A549 (cell line): Measurements from ENCODE around the gene GTF3A. TPM values are rescaled to one million over a fixed set of nuclear protein-coding genes. Genes with fewer than 3 reads are reported as not detected.

Experiments
- ATAC-seq, 2 experiments: fragments of 200-7000 bp in 1 of 2; fragments of >200 bp in 1 of 2; cut with Nextera tagmentation in 1 of 2; cut with Tn5 transposase in 1 of 2; 3 replicates each; pipeline versions ENCODE4 v1.8.0 to v1.9.1; 2018 to 2020; ENCODE audit warnings: mild to moderate bottlenecking in 1 of 2, moderate library complexity in 1 of 2
- CTCF ChIA-PET: fragments of 300-600 bp; sonication (Branson Sonifier 250); formaldehyde crosslinking; extraction: SDS; loops from one replicate; lab custom pipeline; 2021; ENCODE audit warnings: antibody characterized with exemption, inconsistent platforms; lab: Yijun Ruan, JAX
- POLR2A ChIA-PET: fragments of 350-600 bp; formaldehyde crosslinking; extraction: SDS; loops from one replicate; lab custom pipeline; 2021; ENCODE audit warnings: antibody characterized with exemption, inconsistent platforms; lab: Yijun Ruan, JAX
- DNase-seq, 2 experiments: peaks; one replicate each; pipeline versions ENCODE4 v3.0.0 to v3.0.0-alpha.2; 2011 to 2016; ENCODE audit warnings: low read depth in 1 of 2, low spot score in 1 of 2
- FAIRE-seq: peaks from 2 replicates; lab custom pipeline; 2011; peaks lifted over from hg19 to GRCh38; lab: Jason Lieb, UNC
- H3K27ac ChIP-seq, 2 experiments: fragments of >200 bp; sonication (Bioruptor Twin); formaldehyde crosslinking; 3 replicates each; pipeline ENCODE4 v1.5.1; 2016 to 2017
- H3K4me1 ChIP-seq: fragments of >200 bp; sonication (Bioruptor Twin); formaldehyde crosslinking; 3 replicates; pipeline ENCODE4 v1.6.1; 2016
- H3K4me2 ChIP-seq: fragments of >200 bp; sonication (Bioruptor Twin); formaldehyde crosslinking; 3 replicates; pipeline ENCODE4 v1.6.1; 2016
- H3K4me3 ChIP-seq: fragments of >200 bp; sonication (Bioruptor Twin); formaldehyde crosslinking; 3 replicates; pipeline ENCODE4 v1.5.1; 2016
- H3K9me3 ChIP-seq: fragments of >200 bp; sonication (Bioruptor Twin); formaldehyde crosslinking; 3 replicates; pipeline ENCODE4 v1.6.1; 2016
- CBX2 ChIP-seq: fragments of 200-600 bp; sonication (generic); IDR thresholded peaks from 2 replicates; pipeline ENCODE4 v1.6.1; 2016; ENCODE audit warnings: low read depth, mild to moderate bottlenecking, borderline replicate concordance
- CEBPB ChIP-seq, 2 experiments: fragments of >200 bp in 1 of 2; sonication (Bioruptor Twin) in 1 of 2; formaldehyde crosslinking in 1 of 2; IDR thresholded peaks; 2 replicates each; pipeline ENCODE4 v1.6.1; 2012 to 2016
- CHD2 ChIP-seq: fragments of 150-350 bp; IDR thresholded peaks from 2 replicates; pipeline ENCODE4 v1.6.1; 2014; ENCODE audit warnings: low read length; ENCODE audit not compliant: partially characterized antibody
- CHD4 ChIP-seq: fragments of 200-600 bp; sonication (generic); IDR thresholded peaks from 2 replicates; pipeline ENCODE4 v1.6.1; 2016; ENCODE audit warnings: antibody characterized with exemption, mild to moderate bottlenecking, borderline replicate concordance
- EHF ChIP-seq: fragments of 250-450 bp; sonication (Bioruptor Pico); IDR thresholded peaks from 2 replicates; pipeline ENCODE4 v1.5.0; 2020; ENCODE audit warnings: mild to moderate bottlenecking
- FOSL2 ChIP-seq, 2 experiments: fragments of 450-650 bp in 1 of 2; fragments of >200 bp in 1 of 2; sonication (Bioruptor Twin) in 1 of 2; formaldehyde crosslinking; IDR thresholded peaks; 2 replicates each; pipeline versions ENCODE4 v1.5.0 to v1.6.1; 2016 to 2020; ENCODE audit warnings: mild to moderate bottlenecking in 1 of 2, moderate library complexity in 1 of 2
- FOXS1 ChIP-seq: fragments of 250-450 bp; sonication (Bioruptor Pico); IDR thresholded peaks from 2 replicates; pipeline ENCODE4 v1.5.0; 2020; ENCODE audit warnings: mild to moderate bottlenecking, moderate library complexity
- GATA3 ChIP-seq: IDR thresholded peaks from 2 replicates; pipeline ENCODE4 v1.6.1; 2012; ENCODE audit warnings: borderline replicate concordance
- HDAC2 ChIP-seq: fragments of 200-600 bp; sonication (generic); IDR thresholded peaks from 2 replicates; pipeline ENCODE4 v1.6.1; 2016
- HMGXB4 ChIP-seq: fragments of 250-450 bp; sonication (Bioruptor Pico); IDR thresholded peaks from 2 replicates; pipeline ENCODE4 v1.5.0; 2021; ENCODE audit warnings: mild to moderate bottlenecking, moderate library complexity, borderline replicate concordance
- HOXA7 ChIP-seq: fragments of 250-450 bp; sonication (Bioruptor Pico); IDR thresholded peaks from 2 replicates; pipeline ENCODE4 v1.5.0; 2020; ENCODE audit warnings: mild to moderate bottlenecking, moderate library complexity
- HOXB13 ChIP-seq: fragments of 250-450 bp; sonication (Bioruptor Pico); IDR thresholded peaks from 2 replicates; pipeline ENCODE4 v1.5.0; 2020; ENCODE audit warnings: low read depth, mild to moderate bottlenecking, moderate library complexity
- KDM5A ChIP-seq: fragments of 200-600 bp; sonication (generic); IDR thresholded peaks from 2 replicates; pipeline ENCODE4 v1.6.1; 2016; ENCODE audit warnings: antibody characterized with exemption, mild to moderate bottlenecking
- MAFK ChIP-seq: fragments of 450-650 bp; IDR thresholded peaks from 2 replicates; pipeline ENCODE4 v1.6.1; 2014; ENCODE audit not compliant: partially characterized antibody
- NR3C1 ChIP-seq: fragments of >200 bp; sonication (Bioruptor Twin); formaldehyde crosslinking; IDR thresholded peaks from 3 replicates; pipeline ENCODE4 v1.6.1; 2017
- PBX3 ChIP-seq: IDR thresholded peaks from 2 replicates; pipeline ENCODE4 v1.6.1; 2012
- POLR2AphosphoS2 ChIP-seq: conservative IDR thresholded peaks from 2 replicates; pipeline ENCODE4 v1.6.1; 2012; ENCODE audit warnings: low read length, improper control_type of control experiment, inconsistent platforms
- RCOR1 ChIP-seq: fragments of 150-350 bp; IDR thresholded peaks from 2 replicates; pipeline ENCODE4 v1.6.1; 2014; ENCODE audit warnings: antibody characterized with exemption, low read length, low read depth
- RNF2 ChIP-seq: fragments of 200-600 bp; sonication (generic); IDR thresholded peaks from 2 replicates; pipeline ENCODE4 v1.6.1; 2016; ENCODE audit warnings: low read depth, mild to moderate bottlenecking, antibody characterized with exemption, moderate library complexity, borderline replicate concordance
- SREBF2 ChIP-seq: fragments of 450-650 bp; IDR thresholded peaks from 2 replicates; pipeline ENCODE4 v1.6.1; 2014; ENCODE audit warnings: mild to moderate bottlenecking, moderate library complexity
- TP53 ChIP-seq: fragments of 250-450 bp; sonication (Bioruptor Pico); IDR thresholded peaks from 2 replicates; pipeline ENCODE4 v1.5.0; 2021; ENCODE audit warnings: mild to moderate bottlenecking, moderate library complexity
- ZFP36 ChIP-seq: fragments of 450-650 bp; IDR thresholded peaks from 2 replicates; pipeline ENCODE4 v1.6.1; 2014; ENCODE audit warnings: borderline replicate concordance; ENCODE audit not compliant: partially characterized antibody
- ZNF302 ChIP-seq: fragments of 250-450 bp; sonication (Bioruptor Pico); IDR thresholded peaks from 2 replicates; pipeline ENCODE4 v1.9.0; 2021; ENCODE audit warnings: inconsistent platforms, mild to moderate bottlenecking, moderate library complexity
- WGBS: methylation state at CpG from one replicate; pipeline ENCODE4 v1.1.6; 2017; ENCODE audit errors: missing lambda C conversion rate; 5-methylcytosine and 5-hydroxymethylcytosine counted together
- polyA plus RNA-seq, 4 experiments: library from polyadenylated mRNA; depleted of rRNA in 3 of 4; stranded (reverse); fragments of >200 nt; fragmentation: RNase III in 1 of 4; extraction: RNeasy Plus Mini Kit Qiagen cat#74134 plus additional on column Dnase treatment in 1 of 4; gene quantifications; 2 replicates in 3 of 4; 3 replicates in 1 of 4; pipeline ENCODE4 v1.2.3, GENCODE V29; 2011 to 2017
- TF ChIP-seq, protein P1 (sequence below): fragments of >200 bp; sonication (Bioruptor Twin); formaldehyde crosslinking; IDR thresholded peaks from 2 replicates; pipeline ENCODE4 v1.6.1; 2016
- TF ChIP-seq, protein P2 (sequence below): fragments of 200-600 bp; sonication (generic); IDR thresholded peaks from 2 replicates; pipeline ENCODE4 v1.6.1; 2016; ENCODE audit warnings: antibody characterized with exemption, mild to moderate bottlenecking, moderate library complexity
- TF ChIP-seq, protein P3 (sequence below): fragments of 250-450 bp; sonication (Bioruptor Pico); IDR thresholded peaks from 2 replicates; pipeline ENCODE4 v1.5.0; 2020; ENCODE audit warnings: low read depth, mild to moderate bottlenecking, moderate library complexity
- TF ChIP-seq, protein P4 (sequence below): IDR thresholded peaks from 2 replicates; pipeline ENCODE4 v1.6.1; 2012
- TF ChIP-seq, protein P5 (sequence below): fragments of 150-350 bp; IDR thresholded peaks from 2 replicates; pipeline ENCODE4 v1.6.1; 2014; ENCODE audit warnings: low read depth, mild to moderate bottlenecking, low read length

GTF3A gene
- polyA plus RNA-seq, 2 of the 4 experiments (the other 2 are of a cell fraction), result 93.1 to 132 TPM

DNA sequence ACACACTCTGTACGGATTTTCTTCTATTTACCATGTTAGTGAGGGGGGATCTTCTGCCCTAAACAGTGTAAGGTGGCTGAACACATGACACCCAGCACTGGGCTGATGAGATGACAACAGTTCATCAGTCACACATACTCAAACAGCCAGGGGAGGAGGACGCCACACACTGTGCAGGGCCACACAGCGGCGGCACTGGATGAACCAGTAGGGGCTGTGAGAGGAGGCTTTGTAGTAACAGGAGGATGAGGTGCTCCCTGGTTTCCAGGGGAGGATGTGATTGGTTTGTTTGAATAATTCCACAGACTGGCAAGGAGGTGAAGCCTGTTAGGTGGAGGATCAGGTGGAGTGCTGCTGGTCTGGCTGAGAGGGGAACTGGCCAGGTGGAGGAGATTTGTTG is 16.3 kb upstream of the GTF3A start:
- H3K4me2 ChIP-seq, result no peak overlapping the region
- no peak overlapping the region for H3K27ac ChIP-seq
- POLR2A ChIA-PET, result no interaction called here
- H3K4me3 ChIP-seq, result no peak overlapping the region
- no peaks in the 10 kb centered on the region for H3K9me3 ChIP-seq
- TF ChIP-seq KDM5A (no peak), RCOR1 (no peak), ZNF302 (no peak), NR3C1 (no peak), CHD4 (no peak), CEBPB (IDR thresholded peaks at IDR 0.05) (no peak), CHD2 (no peak), FOXS1 (CRISPR knock-in tag) (no peak), POLR2AphosphoS2 (no peak), RNF2 (no peak), HOXA7 (CRISPR knock-in tag) (no peak), EHF (CRISPR knock-in tag) (no peak), GATA3 (no peak), CBX2 (no peak), HOXB13 (CRISPR knock-in tag) (no peak), MAFK (no peak)
- TF ChIP-seq, protein P1, sequence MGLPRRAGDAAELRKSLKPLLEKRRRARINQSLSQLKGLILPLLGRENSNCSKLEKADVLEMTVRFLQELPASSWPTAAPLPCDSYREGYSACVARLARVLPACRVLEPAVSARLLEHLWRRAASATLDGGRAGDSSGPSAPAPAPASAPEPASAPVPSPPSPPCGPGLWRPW, result no peak
- TF ChIP-seq, protein P2, sequence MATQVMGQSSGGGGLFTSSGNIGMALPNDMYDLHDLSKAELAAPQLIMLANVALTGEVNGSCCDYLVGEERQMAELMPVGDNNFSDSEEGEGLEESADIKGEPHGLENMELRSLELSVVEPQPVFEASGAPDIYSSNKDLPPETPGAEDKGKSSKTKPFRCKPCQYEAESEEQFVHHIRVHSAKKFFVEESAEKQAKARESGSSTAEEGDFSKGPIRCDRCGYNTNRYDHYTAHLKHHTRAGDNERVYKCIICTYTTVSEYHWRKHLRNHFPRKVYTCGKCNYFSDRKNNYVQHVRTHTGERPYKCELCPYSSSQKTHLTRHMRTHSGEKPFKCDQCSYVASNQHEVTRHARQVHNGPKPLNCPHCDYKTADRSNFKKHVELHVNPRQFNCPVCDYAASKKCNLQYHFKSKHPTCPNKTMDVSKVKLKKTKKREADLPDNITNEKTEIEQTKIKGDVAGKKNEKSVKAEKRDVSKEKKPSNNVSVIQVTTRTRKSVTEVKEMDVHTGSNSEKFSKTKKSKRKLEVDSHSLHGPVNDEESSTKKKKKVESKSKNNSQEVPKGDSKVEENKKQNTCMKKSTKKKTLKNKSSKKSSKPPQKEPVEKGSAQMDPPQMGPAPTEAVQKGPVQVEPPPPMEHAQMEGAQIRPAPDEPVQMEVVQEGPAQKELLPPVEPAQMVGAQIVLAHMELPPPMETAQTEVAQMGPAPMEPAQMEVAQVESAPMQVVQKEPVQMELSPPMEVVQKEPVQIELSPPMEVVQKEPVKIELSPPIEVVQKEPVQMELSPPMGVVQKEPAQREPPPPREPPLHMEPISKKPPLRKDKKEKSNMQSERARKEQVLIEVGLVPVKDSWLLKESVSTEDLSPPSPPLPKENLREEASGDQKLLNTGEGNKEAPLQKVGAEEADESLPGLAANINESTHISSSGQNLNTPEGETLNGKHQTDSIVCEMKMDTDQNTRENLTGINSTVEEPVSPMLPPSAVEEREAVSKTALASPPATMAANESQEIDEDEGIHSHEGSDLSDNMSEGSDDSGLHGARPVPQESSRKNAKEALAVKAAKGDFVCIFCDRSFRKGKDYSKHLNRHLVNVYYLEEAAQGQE, result no peak
- TF ChIP-seq, protein P3, sequence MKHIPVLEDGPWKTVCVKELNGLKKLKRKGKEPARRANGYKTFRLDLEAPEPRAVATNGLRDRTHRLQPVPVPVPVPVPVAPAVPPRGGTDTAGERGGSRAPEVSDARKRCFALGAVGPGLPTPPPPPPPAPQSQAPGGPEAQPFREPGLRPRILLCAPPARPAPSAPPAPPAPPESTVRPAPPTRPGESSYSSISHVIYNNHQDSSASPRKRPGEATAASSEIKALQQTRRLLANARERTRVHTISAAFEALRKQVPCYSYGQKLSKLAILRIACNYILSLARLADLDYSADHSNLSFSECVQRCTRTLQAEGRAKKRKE (CRISPR knock-in tag), result no peak
- TF ChIP-seq, protein P4, sequence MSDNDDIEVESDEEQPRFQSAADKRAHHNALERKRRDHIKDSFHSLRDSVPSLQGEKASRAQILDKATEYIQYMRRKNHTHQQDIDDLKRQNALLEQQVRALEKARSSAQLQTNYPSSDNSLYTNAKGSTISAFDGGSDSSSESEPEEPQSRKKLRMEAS, result no peak
- TF ChIP-seq, all 56 proteins: peak for 0
- CTCF ChIA-PET, result no interaction called here
- 0% methylated on average over 1 of the region's 4 CpGs for WGBS
- DNase-seq (no peak), ATAC-seq (peak; percentile 37 to 51; a peak in 2 of 6 replicates), FAIRE-seq (no peak)
- no peaks in the 10 kb centered on the region for H3K4me1 ChIP-seq

DNA sequence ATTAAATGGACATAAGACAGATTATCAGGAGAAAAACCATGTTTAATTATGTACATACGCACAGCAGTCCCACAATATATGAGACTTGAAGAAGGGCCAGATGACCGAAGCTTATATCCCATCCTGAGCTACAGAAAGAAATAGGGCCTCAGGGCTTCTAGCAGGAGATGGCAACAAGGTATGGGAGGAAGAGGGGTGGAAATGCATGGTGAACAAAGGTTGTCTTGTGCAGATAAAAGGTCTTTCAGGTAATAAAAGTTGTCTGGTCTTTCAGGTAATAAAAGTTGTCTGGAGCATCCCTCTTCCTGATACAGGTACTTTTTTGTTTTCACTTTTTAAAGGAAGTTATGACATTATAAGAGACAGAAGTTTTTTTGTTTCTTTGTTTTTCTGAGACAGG is 15.4 kb upstream of the GTF3A start:
- ChIA-PET POLR2A (no interaction called here), CTCF (interaction anchor here (1.4 to 2.4 kb wide), 2 partner anchors 16 to 417 kb away, joined by 5 to 8 read pairs; partner anchors contain the start of gene GTF3A)

More for the DNA sequence above, 15.4 kb upstream of the GTF3A start:
- H3K4me2 ChIP-seq, result no peak overlapping the region
- DNase-seq, result no peak
- no peaks in the 10 kb centered on the region for H3K4me1 ChIP-seq
- no peak overlapping the region for H3K4me3 ChIP-seq
- 47% methylated on average over 2 of the region's 2 CpGs for WGBS
- FAIRE-seq, result no peak
- H3K27ac ChIP-seq, result no peak overlapping the region
- no peak for ATAC-seq
- H3K9me3 ChIP-seq, result no peaks in the 10 kb centered on the region
- no peak for TF ChIP-seq TP53 (CRISPR knock-in tag)
- TF ChIP-seq PBX3, result no peak
- no peak for TF ChIP-seq HDAC2
- TF ChIP-seq SREBF2, result no peak
- TF ChIP-seq, protein P5, sequence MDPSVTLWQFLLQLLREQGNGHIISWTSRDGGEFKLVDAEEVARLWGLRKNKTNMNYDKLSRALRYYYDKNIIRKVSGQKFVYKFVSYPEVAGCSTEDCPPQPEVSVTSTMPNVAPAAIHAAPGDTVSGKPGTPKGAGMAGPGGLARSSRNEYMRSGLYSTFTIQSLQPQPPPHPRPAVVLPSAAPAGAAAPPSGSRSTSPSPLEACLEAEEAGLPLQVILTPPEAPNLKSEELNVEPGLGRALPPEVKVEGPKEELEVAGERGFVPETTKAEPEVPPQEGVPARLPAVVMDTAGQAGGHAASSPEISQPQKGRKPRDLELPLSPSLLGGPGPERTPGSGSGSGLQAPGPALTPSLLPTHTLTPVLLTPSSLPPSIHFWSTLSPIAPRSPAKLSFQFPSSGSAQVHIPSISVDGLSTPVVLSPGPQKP, result no peak
- TF ChIP-seq GATA3, result no peak
- no peak for TF ChIP-seq HMGXB4 (CRISPR knock-in tag)
- TF ChIP-seq ZFP36, result no peak
- no peak for TF ChIP-seq CEBPB (IDR thresholded peaks at IDR 0.05)
- no peak for TF ChIP-seq FOSL2 (IDR thresholded peaks at IDR 0.05)
- TF ChIP-seq FOSL2 (CRISPR knock-in tag; IDR thresholded peaks at IDR 0.05), result no peak
- TF ChIP-seq, all 56 proteins: peak for 0
